ENCODE data around the gene GPC5. TPM values are rescaled to one million over a fixed set of nuclear protein-coding genes. Genes with fewer than 3 reads are reported as not detected.

The GPC5 gene
- total and polyA plus RNA-seq, 2 of the 13 experiments (the other 11 are each of a cell fraction or from before 2014, with no cell fraction given), result 0.02 to 0.07 TPM

GRCh38 chr13:92549276-92549675 is 1150.9 kb downstream of the GPC5 start:
- ChIA-PET CTCF (ENCODE audit: low intra/inter-chr PET ratio, low total read pairs) (no interaction called here), POLR2A (no interaction called here)
- ATAC-seq, result no peak
- DNase-seq (ENCODE audit: low spot score), result no peak
- no peaks in the 10 kb centered on the region for H3K9me3 ChIP-seq (ENCODE audit: low read length)
- H3K36me3 ChIP-seq (replicated peaks in 1 of 2; ENCODE audit: control insufficient read depth in 1 of 2, insufficient read depth in 2 of 2, low read length in 2 of 2), result no peaks in the 10 kb centered on the region
- H3K4me1 ChIP-seq (ENCODE audit: insufficient read depth, low read length), result no peaks in the 10 kb centered on the region
- H2AFZ ChIP-seq (ENCODE audit: low read length), result no peak overlapping the region
- no peak overlapping the region for H3K9ac ChIP-seq (ENCODE audit: insufficient read depth, low read depth, low read length)
- 0% methylated on average over 1 of the region's 1 CpG for WGBS (ENCODE audit: low lambda C conversion rate)
- no peaks in the 10 kb centered on the region for H3K27me3 ChIP-seq (ENCODE audit: control insufficient read depth in 1 of 2, insufficient read depth in 2 of 2, low read length in 2 of 2)
- H3K4me3 ChIP-seq (replicated peaks in 1 of 3; ENCODE audit: insufficient read depth in 1 of 3, low read depth in 2 of 3, low read length in 3 of 3), result no peak overlapping the region
- no peak for TF ChIP-seq TRIM24 (CRISPR knock-in tag; IDR thresholded peaks at IDR 0.05)
- no TSS peak for BruUV-seq (replicated peaks)
- FAIRE-seq, result no peak
- intact Hi-C loops (cut with micrococcal nuclease; ENCODE audit: unreplicated experiment) (no loop called here), in situ Hi-C loops (cut with HindIII; ENCODE audit: extremely low pct_ligation_motif_present, low pct_unique_long_range_greater_than_20kb) (no loop called here)
- H4K20me1 ChIP-seq (ENCODE audit: insufficient read depth, low read length), result no peaks in the 10 kb centered on the region
- no peak overlapping the region for H3K27ac ChIP-seq (ENCODE audit: extremely low read length, insufficient read depth, low read length)
- no peak overlapping the region for H3K4me2 ChIP-seq (ENCODE audit: low read depth, low read length)
- H3K79me2 ChIP-seq (ENCODE audit: insufficient read depth, low read length), result no peaks in the 10 kb centered on the region

GRCh38 chr13:92553470-92554114 is 1155.2 kb downstream of the GPC5 start:
- no peak overlapping the region for H3K27ac ChIP-seq (ENCODE audit: extremely low read length, insufficient read depth, low read length)
- CTCF ChIA-PET (ENCODE audit: low intra/inter-chr PET ratio, low total read pairs), result no interaction called here
- H3K4me3 ChIP-seq (replicated peaks in 1 of 3; ENCODE audit: insufficient read depth in 1 of 3, low read depth in 2 of 3, low read length in 3 of 3), result no peak overlapping the region
- in situ Hi-C loops (cut with HindIII; ENCODE audit: extremely low pct_ligation_motif_present, low pct_unique_long_range_greater_than_20kb), result no loop called here
- no peak for DNase-seq (ENCODE audit: low spot score)
- no TSS peak for BruUV-seq (replicated peaks)
- H3K36me3 ChIP-seq (replicated peaks in 1 of 2; ENCODE audit: control insufficient read depth in 1 of 2, insufficient read depth in 2 of 2, low read length in 2 of 2), result no peaks in the 10 kb centered on the region
- no peak overlapping the region for H3K9ac ChIP-seq (ENCODE audit: insufficient read depth, low read depth, low read length)
- WGBS (ENCODE audit: low lambda C conversion rate), result 4% methylated on average over 3 of the region's 3 CpGs
- TF ChIP-seq CREB1 (IDR thresholded peaks at IDR 0.05) (peak; percentile 60), CREB1 (CRISPR knock-in tag; IDR thresholded peaks at IDR 0.05) (no peak), NCOA5 (CRISPR knock-in tag; IDR thresholded peaks at IDR 0.05) (no peak), MATR3 (CRISPR knock-in tag; IDR thresholded peaks at IDR 0.05) (no peak), ZNF747 (CRISPR knock-in tag; IDR thresholded peaks at IDR 0.05; ENCODE audit: borderline replicate concordance) (no peak), ISL2 (CRISPR knock-in tag; IDR thresholded peaks at IDR 0.05) (no peak), ZNF615 (CRISPR knock-in tag; IDR thresholded peaks at IDR 0.05; ENCODE audit: borderline replicate concordance) (no peak), PAF1 (CRISPR knock-in tag; IDR thresholded peaks at IDR 0.05) (no peak), ATF7 (IDR thresholded peaks at IDR 0.05) (peak; percentile 53), ATF7 (CRISPR knock-in tag; IDR thresholded peaks at IDR 0.05) (no peak), HCFC1 (IDR thresholded peaks at IDR 0.05; ENCODE audit: low read depth, low read length) (no peak)
- TF ChIP-seq, protein P1, sequence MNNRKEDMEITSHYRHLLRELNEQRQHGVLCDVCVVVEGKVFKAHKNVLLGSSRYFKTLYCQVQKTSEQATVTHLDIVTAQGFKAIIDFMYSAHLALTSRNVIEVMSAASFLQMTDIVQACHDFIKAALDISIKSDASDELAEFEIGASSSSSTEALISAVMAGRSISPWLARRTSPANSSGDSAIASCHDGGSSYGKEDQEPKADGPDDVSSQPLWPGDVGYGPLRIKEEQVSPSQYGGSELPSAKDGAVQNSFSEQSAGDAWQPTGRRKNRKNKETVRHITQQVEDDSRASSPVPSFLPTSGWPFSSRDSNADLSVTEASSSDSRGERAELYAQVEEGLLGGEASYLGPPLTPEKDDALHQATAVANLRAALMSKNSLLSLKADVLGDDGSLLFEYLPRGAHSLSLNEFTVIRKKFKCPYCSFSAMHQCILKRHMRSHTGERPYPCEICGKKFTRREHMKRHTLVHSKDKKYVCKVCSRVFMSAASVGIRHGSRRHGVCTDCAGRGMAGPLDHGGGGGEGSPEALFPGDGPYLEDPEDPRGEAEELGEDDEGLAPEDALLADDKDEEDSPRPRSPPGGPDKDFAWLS (CRISPR knock-in tag; IDR thresholded peaks at IDR 0.05; ENCODE audit: borderline replicate concordance), result no peak
- no peak for ATAC-seq
- intact Hi-C loops (cut with micrococcal nuclease; ENCODE audit: unreplicated experiment), result no loop called here
- no peaks in the 10 kb centered on the region for H4K20me1 ChIP-seq (ENCODE audit: insufficient read depth, low read length)
- POLR2A ChIA-PET, result no interaction called here
- no peaks in the 10 kb centered on the region for H3K4me1 ChIP-seq (ENCODE audit: insufficient read depth, low read length)
- FAIRE-seq, result no peak
- H3K4me2 ChIP-seq (ENCODE audit: low read depth, low read length), result no peak overlapping the region
- H2AFZ ChIP-seq (ENCODE audit: low read length), result no peak overlapping the region
- no peaks in the 10 kb centered on the region for H3K27me3 ChIP-seq (ENCODE audit: control insufficient read depth in 1 of 2, insufficient read depth in 2 of 2, low read length in 2 of 2)
- no peaks in the 10 kb centered on the region for H3K79me2 ChIP-seq (ENCODE audit: insufficient read depth, low read length)
- H3K9me3 ChIP-seq (ENCODE audit: low read length), result no peaks in the 10 kb centered on the region

All from HepG2 (cell line).